Measurements from ENCODE around the gene ITPR1.

The ITPR1 gene

DNA sequence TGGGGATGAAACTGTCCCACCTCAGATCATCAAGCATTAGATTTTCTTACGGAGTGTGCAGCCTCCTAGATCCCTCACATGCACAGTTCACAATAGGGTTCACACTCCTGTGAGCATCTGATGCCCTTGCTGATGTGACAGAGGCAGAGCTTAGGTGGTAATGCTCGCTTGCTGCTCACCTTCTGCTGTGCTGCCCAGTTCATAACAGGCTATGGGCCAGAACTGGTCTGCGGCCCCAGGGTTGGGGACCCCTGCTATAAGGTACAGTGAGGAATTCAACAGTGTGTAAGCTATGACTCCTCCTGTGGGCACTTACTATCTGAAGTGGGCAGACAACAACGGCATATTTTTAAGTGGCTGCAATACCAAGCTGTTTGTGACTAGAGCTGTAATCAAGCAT is 298.2 kb downstream of the ITPR1 start:
- no peak overlapping the region for H3K4me3 ChIP-seq (ENCODE audit: low read depth, low read length)
- TF ChIP-seq, protein P1, sequence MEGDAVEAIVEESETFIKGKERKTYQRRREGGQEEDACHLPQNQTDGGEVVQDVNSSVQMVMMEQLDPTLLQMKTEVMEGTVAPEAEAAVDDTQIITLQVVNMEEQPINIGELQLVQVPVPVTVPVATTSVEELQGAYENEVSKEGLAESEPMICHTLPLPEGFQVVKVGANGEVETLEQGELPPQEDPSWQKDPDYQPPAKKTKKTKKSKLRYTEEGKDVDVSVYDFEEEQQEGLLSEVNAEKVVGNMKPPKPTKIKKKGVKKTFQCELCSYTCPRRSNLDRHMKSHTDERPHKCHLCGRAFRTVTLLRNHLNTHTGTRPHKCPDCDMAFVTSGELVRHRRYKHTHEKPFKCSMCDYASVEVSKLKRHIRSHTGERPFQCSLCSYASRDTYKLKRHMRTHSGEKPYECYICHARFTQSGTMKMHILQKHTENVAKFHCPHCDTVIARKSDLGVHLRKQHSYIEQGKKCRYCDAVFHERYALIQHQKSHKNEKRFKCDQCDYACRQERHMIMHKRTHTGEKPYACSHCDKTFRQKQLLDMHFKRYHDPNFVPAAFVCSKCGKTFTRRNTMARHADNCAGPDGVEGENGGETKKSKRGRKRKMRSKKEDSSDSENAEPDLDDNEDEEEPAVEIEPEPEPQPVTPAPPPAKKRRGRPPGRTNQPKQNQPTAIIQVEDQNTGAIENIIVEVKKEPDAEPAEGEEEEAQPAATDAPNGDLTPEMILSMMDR (IDR thresholded peaks at IDR 0.05; ENCODE audit: low read depth, low read length): no peak
- DNase-seq: no peak
- no peaks in the 10 kb centered on the region for H3K9me3 ChIP-seq
- peaks cover 18% of the 10 kb centered on the region for H3K36me3 ChIP-seq
- no peaks in the 10 kb centered on the region for H3K27me3 ChIP-seq
- H3K4me1 ChIP-seq: no peaks in the 10 kb centered on the region

DNA sequence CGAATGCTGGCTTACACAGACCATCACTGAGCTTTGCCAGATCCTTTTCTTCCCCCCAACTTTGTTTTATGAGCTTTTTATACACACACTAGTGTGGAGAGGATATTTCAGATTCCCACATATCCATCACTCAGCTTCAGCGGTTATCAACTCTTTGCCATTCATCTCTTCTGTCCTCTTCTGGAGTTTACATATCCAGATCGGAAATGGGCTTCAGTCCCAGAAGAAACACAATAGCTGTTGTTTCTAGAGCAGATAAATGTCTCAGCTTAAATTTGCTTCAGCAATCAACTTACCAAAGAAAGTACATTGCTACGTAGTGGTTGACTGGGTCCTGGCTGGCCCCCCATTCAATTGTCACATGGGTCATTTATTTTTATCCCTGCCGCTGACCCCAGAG is 300.2 kb downstream of the ITPR1 start:
- Histone ChIP-seq H3K36me3 (peaks cover 26% of the 10 kb centered on the region), H3K27me3 (no peaks in the 10 kb centered on the region), H3K4me1 (no peaks in the 10 kb centered on the region), H3K9me3 (no peaks in the 10 kb centered on the region), H3K4me3 (ENCODE audit: low read depth, low read length) (no peak overlapping the region)
- DNase-seq: no peak
- TF ChIP-seq, protein P1 (IDR thresholded peaks at IDR 0.05; ENCODE audit: low read depth, low read length): no peak

DNA sequence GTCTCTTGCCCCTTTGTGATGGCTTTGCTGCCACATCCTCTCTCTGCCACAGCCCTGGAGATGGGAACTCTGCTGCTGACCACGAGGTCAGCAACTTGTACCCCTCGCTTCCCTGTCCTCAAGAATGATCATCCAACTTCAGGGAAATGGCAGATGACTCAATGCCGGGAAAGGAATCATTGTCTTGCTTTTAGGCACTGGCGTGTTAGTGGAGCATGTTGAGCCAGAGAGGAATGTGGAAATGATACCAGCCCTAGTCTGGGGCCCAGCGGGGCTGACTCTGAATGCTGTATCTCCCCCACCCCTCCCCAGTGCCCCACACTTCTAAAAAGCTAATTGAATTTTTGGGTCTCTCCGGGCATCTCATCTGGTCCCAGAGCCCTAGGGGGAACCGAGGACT is 301.2 kb downstream of the ITPR1 start:
- Histone ChIP-seq H3K4me1 (no peaks in the 10 kb centered on the region), H3K4me3 (ENCODE audit: low read depth, low read length) (no peak overlapping the region), H3K36me3 (peaks cover 26% of the 10 kb centered on the region), H3K27me3 (no peaks in the 10 kb centered on the region), H3K9me3 (no peaks in the 10 kb centered on the region)
- no peak for DNase-seq
- TF ChIP-seq, protein P1 (IDR thresholded peaks at IDR 0.05; ENCODE audit: low read depth, low read length): no peak

DNA sequence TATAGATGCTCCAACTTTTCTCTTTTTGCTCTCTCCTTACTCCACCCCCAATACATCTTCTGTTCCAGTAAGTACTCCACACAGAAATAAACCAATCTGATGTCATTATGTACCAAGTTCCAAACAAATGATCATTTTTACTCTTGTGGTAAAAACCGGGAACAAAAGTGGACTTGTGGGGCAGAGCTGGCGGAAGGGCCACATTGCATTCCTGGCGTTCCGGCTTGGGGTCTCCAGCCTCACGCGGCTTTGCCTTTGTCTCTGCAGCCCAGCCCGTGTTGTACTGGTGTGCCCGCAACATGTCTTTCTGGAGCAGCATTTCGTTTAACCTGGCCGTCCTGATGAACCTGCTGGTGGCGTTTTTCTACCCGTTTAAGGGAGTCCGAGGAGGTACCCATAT is 301.6 kb downstream of the ITPR1 start:
- TF ChIP-seq, protein P1 (IDR thresholded peaks at IDR 0.05; ENCODE audit: low read depth, low read length): no peak
- Histone ChIP-seq H3K27me3 (no peaks in the 10 kb centered on the region), H3K9me3 (no peaks in the 10 kb centered on the region), H3K36me3 (peaks cover 26% of the 10 kb centered on the region), H3K4me1 (no peaks in the 10 kb centered on the region), H3K4me3 (ENCODE audit: low read depth, low read length) (no peak overlapping the region)
- no peak for DNase-seq

DNA sequence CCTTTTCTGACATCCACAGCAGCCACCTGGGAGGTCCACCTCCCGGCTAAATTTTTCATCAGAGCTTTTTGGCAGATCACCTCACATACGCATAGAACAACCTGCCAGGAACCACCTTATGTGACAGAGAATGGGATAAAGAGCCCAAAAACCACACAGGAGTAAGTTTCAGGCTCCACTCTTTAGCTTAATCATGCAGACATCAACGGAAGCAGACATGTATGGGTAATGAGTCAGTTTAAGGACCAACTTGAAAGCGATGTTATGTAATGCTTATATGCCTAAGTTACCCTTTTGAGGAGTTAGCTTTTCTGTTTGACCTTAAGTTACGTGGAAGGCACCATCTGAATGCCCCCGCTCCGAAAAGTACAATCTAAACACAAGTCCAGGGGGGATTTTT is 302.8 kb downstream of the ITPR1 start:
- TF ChIP-seq, protein P1 (IDR thresholded peaks at IDR 0.05; ENCODE audit: low read depth, low read length): no peak
- H3K36me3 ChIP-seq: peaks cover 24% of the 10 kb centered on the region
- H3K9me3 ChIP-seq: no peaks in the 10 kb centered on the region
- no peak for DNase-seq
- no peak overlapping the region for H3K4me3 ChIP-seq (ENCODE audit: low read depth, low read length)
- no peaks in the 10 kb centered on the region for H3K27me3 ChIP-seq
- H3K4me1 ChIP-seq: no peaks in the 10 kb centered on the region

DNA sequence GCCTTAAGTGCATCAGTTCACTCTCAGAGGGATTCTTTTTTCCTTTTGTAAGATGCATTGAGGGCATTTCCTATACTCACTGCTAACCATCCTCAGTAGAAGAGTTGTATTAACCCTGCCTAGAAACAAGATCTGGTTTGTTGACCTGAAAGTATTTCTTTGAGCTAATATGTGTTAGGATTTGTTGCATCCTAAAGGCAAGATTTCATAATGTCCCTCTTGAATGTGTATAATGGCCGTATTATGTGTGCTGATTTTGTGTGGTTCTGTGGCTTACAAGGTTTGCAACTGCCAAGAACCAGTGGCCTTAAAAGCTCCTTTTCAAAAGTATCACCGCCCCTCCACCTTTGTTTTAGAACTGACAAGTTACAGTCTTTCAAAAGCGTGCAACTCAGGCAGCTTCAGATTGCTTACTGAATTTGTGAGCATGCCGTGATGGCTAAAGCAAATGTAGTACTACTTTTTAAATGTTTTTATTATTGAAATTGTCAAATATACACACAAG is 304.1 kb downstream of the ITPR1 start:
- H3K4me1 ChIP-seq: no peaks in the 10 kb centered on the region
- no peaks in the 10 kb centered on the region for H3K27me3 ChIP-seq
- no peaks in the 10 kb centered on the region for H3K9me3 ChIP-seq
- TF ChIP-seq, protein P1 (IDR thresholded peaks at IDR 0.05; ENCODE audit: low read depth, low read length): no peak
- peaks cover 16% of the 10 kb centered on the region for H3K36me3 ChIP-seq
- no peak overlapping the region for H3K4me3 ChIP-seq (ENCODE audit: low read depth, low read length)
- no peak for DNase-seq
